KOPT-K1 (cell line): ENCODE data around the gene KCNIP1.

ENCODE experiments used
- H3K27ac ChIP-seq: fragments of 200-600 bp; sonication (generic); 2 replicates; pipeline ENCODE4 v1.5.1; 2016; ENCODE audit warnings: antibody characterized with exemption, mild to moderate bottlenecking, low read depth, low read length; ENCODE audit not compliant: poor library complexity, severe bottlenecking
- H3K36me3 ChIP-seq: fragments of 200-600 bp; sonication (generic); 2 replicates; pipeline ENCODE4 v1.5.1; 2017; ENCODE audit warnings: antibody characterized with exemption, mild to moderate bottlenecking, low read length, moderate library complexity; ENCODE audit not compliant: insufficient read depth
- H3K9me3 ChIP-seq: fragments of 200-600 bp; sonication (generic); 2 replicates; pipeline ENCODE4 v1.5.1; 2017; ENCODE audit warnings: antibody characterized with exemption, low read length, mild to moderate bottlenecking; ENCODE audit not compliant: insufficient read depth, poor library complexity, severe bottlenecking

The KCNIP1 gene

DNA sequence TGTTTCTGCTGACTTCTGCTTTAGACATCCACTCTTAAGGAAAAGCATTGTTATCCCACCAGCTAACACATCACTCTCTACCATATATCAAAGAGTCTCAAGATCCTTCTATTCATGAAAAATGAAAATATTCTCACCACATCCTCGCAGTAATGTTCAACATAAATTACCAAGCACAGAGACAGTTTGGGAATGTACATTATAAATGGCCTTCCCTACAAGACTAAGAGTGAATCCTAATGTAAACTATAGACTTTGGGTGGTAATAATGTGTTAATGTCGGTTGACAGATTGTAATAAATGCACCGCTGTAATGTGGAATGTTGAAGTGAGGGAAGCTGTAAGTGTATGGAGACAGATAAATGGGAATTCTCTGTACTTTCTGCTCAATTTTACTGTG is 27.1 kb upstream of the KCNIP1 start:
- Histone ChIP-seq H3K9me3 (no peaks in the 10 kb centered on the region), H3K27ac (no peak overlapping the region), H3K36me3 (no peaks in the 10 kb centered on the region)

DNA sequence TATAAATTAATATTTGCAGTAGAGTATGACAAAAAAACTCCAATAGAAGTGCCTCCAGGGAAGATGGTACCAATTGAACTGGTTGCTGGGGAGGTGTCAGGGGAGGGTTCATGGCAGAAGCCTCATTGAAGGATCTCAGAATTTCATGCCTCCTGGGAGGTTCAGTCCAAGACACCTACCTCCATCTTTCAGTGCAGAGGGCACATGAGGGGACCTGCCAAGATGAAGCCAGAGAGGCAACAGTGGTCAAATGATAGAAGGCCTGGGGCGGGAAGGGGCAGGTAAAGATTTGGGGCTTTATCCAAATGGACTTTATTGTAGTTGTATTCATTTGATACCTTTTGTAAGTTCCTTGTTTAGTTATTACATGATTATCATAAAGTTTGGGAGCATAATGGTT is 25.9 kb upstream of the KCNIP1 start:
- Histone ChIP-seq H3K27ac (no peak overlapping the region), H3K9me3 (no peaks in the 10 kb centered on the region), H3K36me3 (no peaks in the 10 kb centered on the region)

DNA sequence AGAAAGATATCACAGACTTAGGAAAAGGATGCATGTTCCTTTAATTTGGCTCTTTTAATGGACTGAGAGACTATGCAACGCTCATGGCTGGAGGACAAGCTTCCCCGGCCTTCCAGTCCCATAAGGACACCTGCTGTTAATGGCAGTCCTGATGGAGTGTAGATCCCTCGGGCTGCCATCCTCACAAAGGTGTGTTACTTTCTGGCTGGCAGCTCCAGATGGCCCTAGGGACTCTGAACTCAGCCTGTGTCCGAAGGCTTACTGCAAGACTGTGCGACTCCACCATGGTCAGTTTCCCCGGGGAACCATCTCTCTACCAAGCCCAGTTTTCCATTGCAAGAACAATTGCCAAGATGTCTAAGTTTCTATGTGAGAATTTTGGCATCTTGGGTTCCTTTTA is 25.5 kb upstream of the KCNIP1 start:
- H3K27ac ChIP-seq, result no peak overlapping the region
- H3K36me3 ChIP-seq, result no peaks in the 10 kb centered on the region
- no peaks in the 10 kb centered on the region for H3K9me3 ChIP-seq

DNA sequence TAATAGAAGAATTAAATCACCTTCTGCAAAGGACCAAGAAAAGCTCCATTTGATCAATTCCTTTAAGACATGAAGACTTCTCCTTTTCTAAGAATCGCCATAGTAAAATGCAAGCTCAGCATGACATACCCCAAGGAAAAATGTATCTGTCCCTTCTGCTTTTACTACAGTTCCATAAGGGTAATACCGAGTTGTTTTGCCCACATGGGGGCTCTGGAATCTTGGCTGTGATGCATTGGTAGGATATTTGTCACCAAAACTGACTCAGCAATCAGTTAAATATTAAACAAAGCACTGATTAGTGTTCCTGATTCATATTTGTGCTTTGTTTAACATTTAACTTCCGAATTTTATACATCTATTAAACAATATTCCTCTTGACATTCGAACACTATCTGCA is 24.3 kb upstream of the KCNIP1 start:
- H3K27ac ChIP-seq, result no peak overlapping the region

DNA sequence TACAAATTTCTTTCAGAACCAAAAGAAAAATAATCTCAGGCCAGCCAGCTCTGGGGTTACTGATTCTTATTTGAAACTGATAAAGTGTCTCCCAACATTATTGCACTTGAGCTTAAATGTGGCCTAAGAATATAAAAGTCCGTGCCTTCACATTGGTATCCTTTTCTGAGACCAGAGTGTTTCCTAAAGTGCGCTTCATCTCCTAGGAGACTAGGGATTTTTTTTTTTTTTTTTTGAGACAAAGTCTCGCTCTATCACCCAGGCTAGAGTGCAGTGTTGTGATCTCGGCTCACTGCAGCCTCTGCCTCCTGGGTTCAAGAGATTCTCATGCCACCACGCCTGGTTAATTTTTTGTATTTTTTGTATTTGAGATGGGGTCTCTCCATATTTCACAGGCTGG is 23.6 kb upstream of the KCNIP1 start:
- Histone ChIP-seq H3K9me3 (no peaks in the 10 kb centered on the region), H3K27ac (no peak overlapping the region), H3K36me3 (no peaks in the 10 kb centered on the region)

More for the DNA sequence above, 24.3 kb upstream of the KCNIP1 start:
- H3K36me3 ChIP-seq, result no peaks in the 10 kb centered on the region
- H3K9me3 ChIP-seq, result no peaks in the 10 kb centered on the region

DNA sequence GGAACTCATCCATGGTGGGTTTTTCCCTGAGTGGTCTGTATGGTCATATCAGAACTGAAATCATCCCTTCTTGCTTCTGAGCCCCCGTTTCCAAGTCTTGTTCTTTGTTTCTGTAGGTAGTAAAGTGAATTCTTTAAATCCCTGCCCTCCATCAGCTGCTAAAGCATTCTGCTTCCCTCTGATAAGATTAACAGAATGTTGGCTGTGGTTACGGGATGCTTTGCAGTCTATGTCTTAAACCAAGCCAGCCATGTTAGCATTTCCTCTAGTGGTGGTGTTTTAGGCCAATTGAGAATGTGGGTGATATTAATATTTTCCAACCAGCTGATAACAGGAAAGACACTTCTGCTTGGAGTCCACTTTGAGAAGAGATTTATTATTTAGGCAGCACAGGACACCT is 22.0 kb upstream of the KCNIP1 start:
- no peak overlapping the region for H3K27ac ChIP-seq
- no peaks in the 10 kb centered on the region for H3K36me3 ChIP-seq
- H3K9me3 ChIP-seq, result no peaks in the 10 kb centered on the region

DNA sequence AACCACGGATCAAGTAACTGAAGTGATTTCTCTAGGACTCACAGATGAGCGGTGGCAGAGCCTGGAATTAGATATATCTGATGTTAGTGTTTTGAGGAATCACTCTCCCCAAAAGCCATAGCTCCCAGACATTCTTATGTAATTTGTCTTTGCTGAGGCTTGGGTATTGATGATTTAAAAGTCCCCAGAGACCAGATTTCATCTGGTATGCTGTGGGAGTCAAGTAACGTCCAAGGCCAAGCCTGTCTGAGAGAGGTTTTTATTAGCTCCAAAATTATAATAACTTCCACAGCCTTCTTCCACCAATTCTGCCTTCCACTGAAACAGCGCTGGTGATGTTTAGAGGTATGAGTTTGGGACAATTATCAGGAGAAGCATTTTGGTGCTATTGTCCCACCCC is 21.3 kb upstream of the KCNIP1 start:
- H3K36me3 ChIP-seq, result no peaks in the 10 kb centered on the region
- no peak overlapping the region for H3K27ac ChIP-seq
- H3K9me3 ChIP-seq, result no peaks in the 10 kb centered on the region

DNA sequence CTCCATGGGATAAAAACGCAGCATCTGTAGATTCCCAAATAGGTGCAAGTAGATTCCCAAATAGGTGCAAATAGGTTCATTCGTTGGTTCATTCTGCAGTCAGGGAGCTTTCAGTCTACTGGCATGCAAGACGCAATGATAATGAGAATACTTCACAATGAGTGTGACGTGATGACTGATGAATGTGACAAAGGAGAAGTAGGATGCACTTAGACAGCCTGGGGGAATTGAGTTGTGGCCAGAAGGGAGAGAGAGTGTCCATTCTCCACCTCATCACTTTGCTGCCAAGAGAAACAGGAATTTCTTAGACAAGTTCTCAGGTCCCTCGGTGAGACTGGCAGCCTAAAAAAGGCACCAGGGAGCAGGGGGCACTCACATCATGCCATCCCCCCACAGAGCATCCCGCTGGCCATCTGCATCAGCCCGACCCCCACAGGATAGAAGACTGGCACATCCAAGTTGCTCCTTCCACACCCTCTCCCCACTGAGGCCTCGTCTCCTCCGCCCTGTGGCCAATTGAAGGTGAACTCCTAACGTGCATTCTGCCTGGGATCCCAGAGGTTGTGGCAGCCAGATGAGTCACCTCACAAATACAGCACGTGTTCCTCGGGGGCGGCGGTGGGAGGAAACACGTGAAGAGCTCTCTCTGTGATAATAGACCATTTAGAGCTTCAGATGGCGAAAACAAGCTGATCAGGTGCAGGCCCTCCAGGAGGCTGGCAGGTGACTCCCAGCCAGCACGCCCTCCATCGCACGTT is 19.9 kb upstream of the KCNIP1 start:
- H3K9me3 ChIP-seq, result no peaks in the 10 kb centered on the region

DNA sequence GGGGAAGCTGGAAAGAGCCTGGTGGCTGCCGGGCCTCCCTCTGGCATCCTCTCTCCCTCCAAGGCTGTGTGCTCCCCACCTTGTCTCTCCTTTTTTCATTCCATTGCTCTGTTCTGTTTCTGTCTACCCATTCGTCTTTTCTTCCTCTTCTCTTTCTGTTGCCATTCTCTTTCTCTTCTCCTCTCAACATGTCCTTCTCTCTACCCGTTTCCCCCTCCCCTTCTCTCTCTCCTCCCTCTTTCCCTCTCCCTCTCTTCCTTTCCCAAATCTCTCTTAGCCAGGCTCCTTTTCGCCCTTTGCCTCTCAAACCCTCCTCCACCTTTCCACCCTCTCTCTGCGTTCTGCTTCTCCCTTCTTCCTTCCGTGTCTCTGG is 19.4 kb upstream of the KCNIP1 start:
- Histone ChIP-seq H3K36me3 (no peaks in the 10 kb centered on the region), H3K9me3 (no peaks in the 10 kb centered on the region), H3K27ac (no peak overlapping the region)

More for the DNA sequence above, 19.9 kb upstream of the KCNIP1 start:
- no peaks in the 10 kb centered on the region for H3K36me3 ChIP-seq
- H3K27ac ChIP-seq, result no peak overlapping the region

DNA sequence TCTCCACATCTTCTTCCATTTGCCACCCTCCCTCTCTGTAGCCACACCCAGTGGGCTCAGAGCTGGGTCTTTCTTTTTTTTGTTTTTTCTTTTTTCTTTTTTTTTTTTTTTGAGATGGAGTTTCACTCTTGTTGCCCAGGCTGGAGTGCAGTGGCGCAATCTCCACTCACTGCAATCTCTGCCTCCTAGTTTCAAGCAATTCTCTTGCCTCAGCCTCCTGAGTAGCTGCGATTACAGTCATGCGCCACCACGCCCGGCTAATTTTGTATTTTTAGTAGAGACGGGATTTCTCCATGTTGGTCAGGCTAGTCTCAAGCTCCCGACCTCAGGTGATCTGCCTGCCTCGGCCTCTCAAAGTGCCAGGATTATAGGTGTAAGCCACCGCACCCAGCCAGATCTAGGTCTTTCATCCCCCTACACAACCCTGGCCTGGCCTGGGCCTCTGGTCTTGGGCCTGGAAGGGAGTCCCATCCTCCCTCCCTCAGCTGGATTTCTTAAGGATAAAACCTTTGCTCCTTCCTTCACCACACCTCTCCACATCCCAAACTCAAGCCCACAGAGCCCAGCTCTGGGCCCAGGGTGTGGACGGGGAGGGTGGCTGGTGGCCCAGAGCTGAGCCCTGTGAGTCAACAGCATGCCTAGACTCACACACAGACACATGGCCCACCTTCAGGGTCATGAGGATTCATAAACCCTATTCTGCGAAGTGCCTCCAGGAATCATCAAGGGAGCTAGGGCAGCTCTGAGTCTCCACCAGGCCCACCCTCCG is 18.8 kb upstream of the KCNIP1 start:
- Histone ChIP-seq H3K27ac (no peak overlapping the region), H3K36me3 (no peaks in the 10 kb centered on the region), H3K9me3 (no peaks in the 10 kb centered on the region)

DNA sequence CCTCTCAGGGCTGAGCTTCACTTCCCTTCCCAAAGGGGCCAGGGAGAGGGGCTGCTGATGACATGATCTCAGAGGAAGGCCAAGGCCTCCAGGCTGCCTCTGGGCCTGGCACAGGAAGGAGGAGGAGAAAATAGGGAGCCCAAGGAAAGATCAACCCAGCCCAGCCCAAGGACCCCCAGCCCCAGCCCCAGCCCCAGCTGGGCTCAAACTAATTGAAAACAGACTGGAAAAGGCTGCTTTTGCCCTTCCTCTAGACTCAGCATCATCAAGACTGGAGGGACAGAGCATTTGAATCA is 18.3 kb upstream of the KCNIP1 start:
- no peak overlapping the region for H3K27ac ChIP-seq
- no peaks in the 10 kb centered on the region for H3K36me3 ChIP-seq
- no peaks in the 10 kb centered on the region for H3K9me3 ChIP-seq

DNA sequence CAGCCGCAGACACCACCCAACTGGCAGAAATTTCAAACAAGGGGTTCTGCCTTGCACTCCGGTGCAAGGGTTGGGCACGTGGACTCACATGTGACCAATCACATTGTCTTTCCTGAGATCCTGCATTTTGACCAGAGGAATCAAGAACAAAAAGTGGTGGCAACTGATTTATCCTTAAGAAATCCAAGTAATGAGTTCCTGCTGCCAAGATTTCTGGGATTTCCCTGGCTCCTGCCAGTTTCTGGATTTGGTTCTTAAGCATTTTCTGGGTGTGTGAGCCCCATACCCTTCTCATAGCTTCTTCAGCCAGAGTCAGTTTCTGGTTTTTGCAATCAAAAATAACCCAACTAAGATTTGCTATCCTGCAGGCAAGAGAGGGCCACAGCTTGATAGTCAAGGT is 17.4 kb upstream of the KCNIP1 start:
- H3K36me3 ChIP-seq, result no peaks in the 10 kb centered on the region
- H3K9me3 ChIP-seq, result no peaks in the 10 kb centered on the region
- no peak overlapping the region for H3K27ac ChIP-seq

DNA sequence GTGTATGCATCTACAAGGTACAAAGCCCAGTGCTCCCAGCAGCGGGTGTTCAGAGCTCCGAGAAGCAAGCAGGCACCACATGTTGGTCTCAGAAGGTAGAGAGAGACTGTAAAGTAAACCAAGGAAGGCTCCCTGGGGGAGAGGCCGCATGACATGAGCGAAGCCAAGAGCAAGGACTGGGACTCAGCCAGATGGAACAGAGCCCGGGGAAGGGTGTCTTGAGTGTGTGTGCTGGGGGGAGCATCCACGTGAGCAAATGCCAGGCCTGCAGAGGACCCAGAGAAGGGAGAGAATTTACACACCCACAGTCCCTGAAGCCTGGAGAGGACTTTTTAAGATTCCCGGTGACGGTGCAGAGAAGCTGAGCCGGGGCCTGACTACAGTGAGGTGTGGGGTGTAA is 15.2 kb upstream of the KCNIP1 start:
- Histone ChIP-seq H3K36me3 (no peaks in the 10 kb centered on the region), H3K9me3 (no peaks in the 10 kb centered on the region), H3K27ac (no peak overlapping the region)

DNA sequence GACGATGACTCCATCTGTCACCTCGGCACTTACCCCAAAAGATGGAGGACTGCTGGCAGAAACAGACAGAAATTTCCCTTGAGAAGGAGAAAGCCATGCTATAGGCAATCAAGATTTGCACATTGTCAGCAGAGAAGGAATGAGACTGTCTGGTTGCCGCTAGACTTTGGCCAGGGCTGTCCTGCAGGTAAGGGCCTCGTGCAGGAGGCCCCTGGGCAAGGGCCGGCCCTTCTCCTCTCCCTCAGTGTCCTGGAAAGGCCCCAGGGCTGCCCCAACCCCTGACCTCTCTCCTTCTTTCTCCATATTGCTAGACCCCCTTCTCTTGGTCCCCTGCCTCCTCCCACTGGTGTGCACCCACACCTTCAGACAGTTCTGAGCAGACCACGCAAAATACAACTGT is 14.6 kb upstream of the KCNIP1 start:
- Histone ChIP-seq H3K27ac (no peak overlapping the region), H3K9me3 (no peaks in the 10 kb centered on the region), H3K36me3 (no peaks in the 10 kb centered on the region)

DNA sequence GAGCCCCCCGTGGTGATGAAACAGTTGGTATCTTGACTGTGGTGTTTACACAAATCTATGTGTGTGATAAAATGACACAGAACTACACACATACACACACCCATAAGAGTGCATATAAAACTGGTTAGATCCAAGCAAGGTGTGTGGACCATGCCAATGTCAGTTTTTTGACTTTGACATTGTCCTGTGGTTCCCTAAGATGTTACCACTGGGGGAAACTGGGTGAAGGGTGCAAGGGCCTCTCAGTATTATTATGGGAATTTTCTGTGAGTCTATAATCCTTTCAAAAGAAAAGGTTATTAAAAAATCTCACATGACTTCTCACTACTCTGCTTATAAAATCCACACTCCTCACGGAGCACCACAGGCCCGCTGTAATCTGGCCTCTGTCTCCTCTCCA is 13.4 kb upstream of the KCNIP1 start:
- no peaks in the 10 kb centered on the region for H3K36me3 ChIP-seq
- H3K27ac ChIP-seq, result no peak overlapping the region
- H3K9me3 ChIP-seq, result no peaks in the 10 kb centered on the region

DNA sequence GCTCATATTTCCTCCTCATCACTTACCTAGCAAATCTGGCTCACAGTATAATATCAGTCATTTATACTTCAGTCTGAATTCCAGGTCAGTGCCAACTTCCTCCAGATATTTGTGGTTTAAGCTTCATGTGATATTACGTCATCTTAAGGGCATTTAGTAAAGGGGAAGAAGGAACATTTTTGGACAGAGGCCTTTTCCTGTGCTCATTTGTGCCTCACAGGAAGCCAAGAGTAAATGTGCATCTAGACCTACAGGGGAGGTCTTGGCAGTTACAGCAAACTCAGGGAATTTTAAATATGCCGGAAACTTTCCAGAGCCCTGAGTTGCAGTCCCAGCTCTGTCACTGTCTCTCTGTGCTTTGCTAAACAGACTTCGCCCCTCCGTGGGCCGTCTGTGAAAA is 12.3 kb upstream of the KCNIP1 start:
- no peaks in the 10 kb centered on the region for H3K9me3 ChIP-seq
- no peaks in the 10 kb centered on the region for H3K36me3 ChIP-seq
- H3K27ac ChIP-seq, result no peak overlapping the region
